NCI-H1694 treated with DMSO at 0.1 percent for 48 hours (cell line): ENCODE results near the gene TIPRL.

Experiments used
- DNase-seq: peaks from one replicate; lab custom pipeline; 2025; lab: John Stamatoyannopoulos, UW

TIPRL gene

GRCh38 chr1:168213349-168213748, 34.6 kb downstream of the TIPRL start:
- no peak for DNase-seq

- DNase-seq, result no peak
Observed at GRCh38 chr1:168216171-168216570, 37.4 kb downstream of the TIPRL start.

- no peak for DNase-seq
Observed at GRCh38 chr1:168217664-168218063, 38.9 kb downstream of the TIPRL start.

- DNase-seq, result no peak
Observed at GRCh38 chr1:168218658-168219057, 39.9 kb downstream of the TIPRL start.

GRCh38 chr1:168220470-168220871, 41.7 kb downstream of the TIPRL start:
- no peak for DNase-seq

GRCh38 chr1:168221275-168221674, 42.5 kb downstream of the TIPRL start:
- DNase-seq, result no peak

- DNase-seq, result no peak
Observed at GRCh38 chr1:168223261-168223660, 44.5 kb downstream of the TIPRL start.

- DNase-seq, result no peak
Observed at GRCh38 chr1:168223681-168224540, 45.1 kb downstream of the TIPRL start.

GRCh38 chr1:168224991-168225390, 46.2 kb downstream of the TIPRL start:
- no peak for DNase-seq

- DNase-seq, result peak; percentile 72
Observed at GRCh38 chr1:168225476-168226190, 46.9 kb downstream of the TIPRL start, which contains the start of gene SFT2D2. Gene SFT2D2 (plus strand): TSS chr1:168226004. CDS start chr1:168226080, 76 bp downstream.

- DNase-seq, result no peak
Observed at GRCh38 chr1:168227620-168228019, 48.9 kb downstream of the TIPRL start.

- DNase-seq, result no peak
Observed at GRCh38 chr1:168229893-168230292, 51.1 kb downstream of the TIPRL start.

- no peak for DNase-seq
Observed at GRCh38 chr1:168230709-168231108, 51.9 kb downstream of the TIPRL start.

GRCh38 chr1:168234846-168235547, 56.2 kb downstream of the TIPRL start:
- DNase-seq, result peak; percentile 52

- DNase-seq, result no peak
Observed at GRCh38 chr1:168235548-168235885, 56.8 kb downstream of the TIPRL start.

- no peak for DNase-seq
Observed at GRCh38 chr1:168235937-168236336, 57.2 kb downstream of the TIPRL start.

- no peak for DNase-seq
Observed at GRCh38 chr1:168236836-168237611, 58.3 kb downstream of the TIPRL start.

- no peak for DNase-seq
Observed at GRCh38 chr1:168243198-168243597, 64.4 kb downstream of the TIPRL start.

GRCh38 chr1:168243636-168244212, 65.0 kb downstream of the TIPRL start:
- DNase-seq, result no peak

- no peak for DNase-seq
Observed at GRCh38 chr1:168245042-168245441, 66.3 kb downstream of the TIPRL start.

- DNase-seq, result no peak
Observed at GRCh38 chr1:168246506-168246905, 67.7 kb downstream of the TIPRL start.
